C4-2B (cell line): ENCODE results near the gene ARHGAP33.

Experiments used
- ZFX ChIP-seq: fragments of 450-650 bp; IDR thresholded peaks from 2 replicates; pipeline ENCODE4 v1.6.1; 2017
- TF ChIP-seq, protein P1 (sequence below): fragments of 450-650 bp; conservative IDR thresholded peaks from 2 replicates; pipeline ENCODE4 v1.5.1; 2017; ENCODE audit warnings: mild to moderate bottlenecking

DNA sequence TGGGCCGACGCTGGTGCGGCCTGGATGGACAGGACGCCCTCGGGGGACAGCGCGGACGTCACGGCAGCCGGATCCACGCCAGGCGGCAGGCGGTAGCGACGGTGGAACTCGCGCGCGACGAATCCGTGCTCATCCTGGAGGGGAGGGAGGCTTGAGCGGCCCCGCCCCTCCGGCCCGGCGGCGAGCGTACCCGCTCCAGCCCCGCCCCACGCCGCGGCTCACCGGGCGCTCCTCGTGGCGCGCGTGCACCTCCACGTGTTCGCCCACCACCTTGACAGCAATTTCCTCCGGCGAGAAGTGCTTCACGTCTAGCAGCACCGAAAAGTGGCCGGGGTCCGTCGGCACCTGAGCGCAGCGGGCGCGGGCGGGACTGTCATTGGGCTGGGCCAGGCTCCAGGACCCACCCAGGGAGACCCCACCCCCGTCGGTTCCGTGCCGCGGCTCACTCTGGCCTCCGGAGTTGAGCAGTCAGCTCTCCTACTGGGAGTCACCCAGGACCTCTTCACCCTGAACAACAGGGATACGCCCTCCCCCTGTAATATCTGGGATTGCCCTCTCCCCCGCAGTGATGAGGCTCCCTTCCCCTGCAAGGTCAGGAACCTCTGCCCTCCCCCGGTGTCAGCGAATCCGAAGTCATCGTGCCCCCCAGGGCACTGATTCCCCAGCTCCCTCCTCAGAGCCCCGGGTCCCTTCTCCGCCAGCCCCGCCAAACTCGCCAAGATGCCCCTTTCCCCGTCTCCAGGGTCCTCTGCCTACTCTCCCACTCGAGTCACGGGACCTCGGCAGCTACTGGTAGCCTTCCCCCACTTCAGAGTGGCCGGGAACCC, 19.6 kb upstream of the ARHGAP33 start:
- TF ChIP-seq, protein P1, sequence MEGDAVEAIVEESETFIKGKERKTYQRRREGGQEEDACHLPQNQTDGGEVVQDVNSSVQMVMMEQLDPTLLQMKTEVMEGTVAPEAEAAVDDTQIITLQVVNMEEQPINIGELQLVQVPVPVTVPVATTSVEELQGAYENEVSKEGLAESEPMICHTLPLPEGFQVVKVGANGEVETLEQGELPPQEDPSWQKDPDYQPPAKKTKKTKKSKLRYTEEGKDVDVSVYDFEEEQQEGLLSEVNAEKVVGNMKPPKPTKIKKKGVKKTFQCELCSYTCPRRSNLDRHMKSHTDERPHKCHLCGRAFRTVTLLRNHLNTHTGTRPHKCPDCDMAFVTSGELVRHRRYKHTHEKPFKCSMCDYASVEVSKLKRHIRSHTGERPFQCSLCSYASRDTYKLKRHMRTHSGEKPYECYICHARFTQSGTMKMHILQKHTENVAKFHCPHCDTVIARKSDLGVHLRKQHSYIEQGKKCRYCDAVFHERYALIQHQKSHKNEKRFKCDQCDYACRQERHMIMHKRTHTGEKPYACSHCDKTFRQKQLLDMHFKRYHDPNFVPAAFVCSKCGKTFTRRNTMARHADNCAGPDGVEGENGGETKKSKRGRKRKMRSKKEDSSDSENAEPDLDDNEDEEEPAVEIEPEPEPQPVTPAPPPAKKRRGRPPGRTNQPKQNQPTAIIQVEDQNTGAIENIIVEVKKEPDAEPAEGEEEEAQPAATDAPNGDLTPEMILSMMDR: no peak
- no peak for TF ChIP-seq ZFX
